Upper lobe of left lung (tissue), 6 donors: ENCODE data around the gene TNFAIP2. TPM values are rescaled to one million over a fixed set of nuclear protein-coding genes. Genes with fewer than 3 reads are reported as not detected.
"Not testable (repeated sequence)": the region's sequence is repeated elsewhere in the genome, so short reads cannot be mapped to it uniquely, and the experiment has no call there.

Source experiments
- ATAC-seq, 2 donors: fragments of 200-7000 bp; cut with Tn5 transposase; one replicate each; pipeline ENCODE4 v1.9.1; 2022; ENCODE audit warnings: mild to moderate bottlenecking in 2 of 2, moderate library complexity in 2 of 2; ENCODE audit not compliant: low FRiP score in 2 of 2
- DNase-seq, 2 donors: peaks; one replicate each; pipeline ENCODE4 v3.0.0-alpha.2; 2019 to 2020
- H3K27ac ChIP-seq, 4 donors: fragments of 200-600 bp; sonication (generic); one replicate each; pipeline ENCODE4 v1.5.1; 2016 to 2019
- H3K27me3 ChIP-seq, 4 donors: fragments of 200-600 bp; sonication (generic); one replicate each; pipeline ENCODE4 v1.5.1; 2017 to 2019
- H3K36me3 ChIP-seq, 4 donors: fragments of 200-600 bp; sonication (generic); one replicate each; pipeline ENCODE4 v1.5.1; 2016 to 2019
- H3K4me1 ChIP-seq, 4 donors: fragments of 200-600 bp; sonication (generic); one replicate each; pipeline ENCODE4 v1.5.1; 2018 to 2019
- H3K4me3 ChIP-seq, 4 donors: fragments of 200-600 bp; sonication (generic); one replicate each; pipeline ENCODE4 v1.5.1; 2017 to 2019; ENCODE audit warnings: mild to moderate bottlenecking in 2 of 4, moderate library complexity in 1 of 4
- H3K9me3 ChIP-seq, 4 donors: fragments of 200-600 bp; sonication (generic); one replicate each; pipeline ENCODE4 v1.5.1; 2018 to 2019
- CTCF ChIP-seq, 6 experiments: fragments of 450-650 bp in 4 of 6; fragments of 200-600 bp in 2 of 6; sonication (generic) in 2 of 6; IDR thresholded peaks; one replicate each; pipeline ENCODE4 v1.5.1; 2016 to 2019; ENCODE audit warnings: antibody characterized with exemption in 6 of 6
- EP300 ChIP-seq, 4 donors: sonication (generic); formaldehyde crosslinking; IDR thresholded peaks; one replicate each; pipeline ENCODE4 v1.5.1; 2017; ENCODE audit warnings: antibody characterized with exemption in 4 of 4, control low read depth in 2 of 4
- POLR2A ChIP-seq, 4 donors: fragments of 450-650 bp; IDR thresholded peaks; one replicate each; pipeline ENCODE4 v1.5.1; 2016 to 2017; ENCODE audit warnings: antibody characterized with exemption in 4 of 4, mild to moderate bottlenecking in 2 of 4
- POLR2AphosphoS5 ChIP-seq, 2 donors: sonication (generic); formaldehyde crosslinking; IDR thresholded peaks; one replicate each; pipeline ENCODE4 v1.5.1; 2017; ENCODE audit warnings: antibody characterized with exemption in 2 of 2
- WGBS, 2 donors: methylation state at CpG; one replicate each; pipeline ENCODE4 v1.1.5; 2017 to 2018; 5-methylcytosine and 5-hydroxymethylcytosine counted together
- total RNA-seq, 6 donors: library from RNA; depleted of rRNA in 4 of 6; stranded (reverse); fragments of >200 nt in 4 of 6; gene quantifications; one replicate each; pipeline versions ENCODE4 v1.1.0 to v1.2.1, GENCODE V29; 2016 to 2021
- donor health status: DM: no; HTN: no; CAD: no; lungs with moderate emphysema.
- donor health status: DM: no; HTN: yes; CAD: no; lungs with severe emphysema.

TNFAIP2 gene
- total RNA-seq, 6 donors from 2014 or later: 51.2 to 542 (median 229) TPM

- peak in 1 of 2 donors; percentile 1 for ATAC-seq
- H3K27me3 ChIP-seq: no peaks in the 10 kb centered on the region
- peaks cover 15 to 49% (median 44%) of the 10 kb centered on the region in 4 donors for H3K4me1 ChIP-seq
- no peaks in the 10 kb centered on the region for H3K36me3 ChIP-seq
- H3K9me3 ChIP-seq: no peaks in the 10 kb centered on the region
- H3K27ac ChIP-seq: peak overlapping the region in 2 of 4 donors; percentile 35 to 77
- WGBS, 2 donors: 47 to 86% methylated on average over 3 to 6 of the region's 6 CpGs
- H3K4me3 ChIP-seq: no peak overlapping the region
- no peak for TF ChIP-seq POLR2AphosphoS5 (IDR thresholded peaks at IDR 0.05)
- TF ChIP-seq POLR2A (IDR thresholded peaks at IDR 0.05): no peak
- TF ChIP-seq CTCF (IDR thresholded peaks at IDR 0.05): no peak
- TF ChIP-seq EP300 (IDR thresholded peaks at IDR 0.05): no peak
- peak; percentile 38 to 59 for DNase-seq
Observed at GRCh38 chr14:103111232-103111868, 11.9 kb upstream of the TNFAIP2 start.

GRCh38 chr14:103112400-103113243, 10.6 kb upstream of the TNFAIP2 start:
- 54 to 62% methylated on average over 2 to 9 of the region's 11 CpGs for WGBS, 2 donors
- Histone ChIP-seq H3K4me3 (no peak overlapping the region), H3K9me3 (no peaks in the 10 kb centered on the region), H3K27me3 (no peaks in the 10 kb centered on the region), H3K4me1 (peaks cover 15 to 49% (median 44%) of the 10 kb centered on the region in 4 donors), H3K36me3 (no peaks in the 10 kb centered on the region), H3K27ac (no peak overlapping the region)
- no peak for TF ChIP-seq POLR2A (IDR thresholded peaks at IDR 0.05)
- no peak for TF ChIP-seq POLR2AphosphoS5 (IDR thresholded peaks at IDR 0.05)
- TF ChIP-seq CTCF (IDR thresholded peaks at IDR 0.05): no peak
- TF ChIP-seq EP300 (IDR thresholded peaks at IDR 0.05): no peak
- DNase-seq (peak in 1 of 2 donors; percentile 66), ATAC-seq (no peak)

GRCh38 chr14:103113303-103113702, 10.0 kb upstream of the TNFAIP2 start:
- no peak overlapping the region for H3K27ac ChIP-seq
- no peak for TF ChIP-seq POLR2AphosphoS5 (IDR thresholded peaks at IDR 0.05)
- TF ChIP-seq CTCF (IDR thresholded peaks at IDR 0.05): no peak
- TF ChIP-seq EP300 (IDR thresholded peaks at IDR 0.05): no peak
- TF ChIP-seq POLR2A (IDR thresholded peaks at IDR 0.05): no peak
- H3K9me3 ChIP-seq: no peaks in the 10 kb centered on the region
- H3K36me3 ChIP-seq: no peaks in the 10 kb centered on the region
- no peak overlapping the region for H3K4me3 ChIP-seq
- no peaks in the 10 kb centered on the region for H3K27me3 ChIP-seq
- ATAC-seq (no peak), DNase-seq (peak in 1 of 2 donors; percentile 41)
- 80% methylated on average over 2 to 5 of the region's 5 CpGs for WGBS, 2 donors
- H3K4me1 ChIP-seq: peaks cover 18 to 52% (median 47%) of the 10 kb centered on the region in 4 donors

- no peaks in the 10 kb centered on the region for H3K9me3 ChIP-seq
- H3K4me3 ChIP-seq: no peak overlapping the region
- no peaks in the 10 kb centered on the region for H3K27me3 ChIP-seq
- H3K27ac ChIP-seq: no peak overlapping the region
- 78 to 80% methylated on average over 1 to 6 of the region's 13 CpGs for WGBS, 2 donors
- ATAC-seq (no peak), DNase-seq (peak in 1 of 2 donors; percentile 71)
- H3K36me3 ChIP-seq: no peaks in the 10 kb centered on the region
- peaks cover 19 to 55% (median 49%) of the 10 kb centered on the region in 4 donors for H3K4me1 ChIP-seq
- TF ChIP-seq EP300 (IDR thresholded peaks at IDR 0.05) (no peak), POLR2A (IDR thresholded peaks at IDR 0.05) (no peak), CTCF (IDR thresholded peaks at IDR 0.05) (no peak), POLR2AphosphoS5 (IDR thresholded peaks at IDR 0.05) (no peak)
Observed at GRCh38 chr14:103113774-103114173, 9.5 kb upstream of the TNFAIP2 start.

- not testable (repeated sequence) for H3K9me3 ChIP-seq, ATAC-seq, H3K27me3 ChIP-seq, H3K36me3 ChIP-seq
- DNase-seq: peak; percentile 47 to 56
- Histone ChIP-seq H3K4me1 (peaks cover 22 to 54% (median 51%) of the 10 kb centered on the region in 4 donors), H3K4me3 (peak overlapping the region in 3 of 4 donors; percentile 1 to 32 (median 17)), H3K27ac (peak overlapping the region; percentile 30 to 76 (median 44))
- WGBS, 2 donors: 57 to 61% methylated on average over 12 of the region's 12 CpGs
Observed at GRCh38 chr14:103115086-103115679, 8.1 kb upstream of the TNFAIP2 start.
